ENCODE measurements around the gene C16orf92.

The C16orf92 gene

GRCh38 chr16:30041841-30042240, 18.8 kb downstream of the C16orf92 start:
- H3K27ac ChIP-seq = no peak overlapping the region
- H3K4me3 ChIP-seq = no peak overlapping the region
- TF ChIP-seq CTCF (IDR thresholded peaks at IDR 0.05) = peak; percentile 27
- no peak for DNase-seq (ENCODE audit: low spot score)

GRCh38 chr16:30046178-30046577, 23.2 kb downstream of the C16orf92 start:
- H3K27ac ChIP-seq = no peak overlapping the region
- TF ChIP-seq CTCF (IDR thresholded peaks at IDR 0.05) = no peak
- no peak overlapping the region for H3K4me3 ChIP-seq
- DNase-seq (ENCODE audit: low spot score) = no peak

- Histone ChIP-seq H3K4me3 (no peak overlapping the region), H3K27ac (no peak overlapping the region)
- no peak for TF ChIP-seq CTCF (IDR thresholded peaks at IDR 0.05)
- DNase-seq (ENCODE audit: low spot score) = no peak
Measured at GRCh38 chr16:30046588-30046987, 23.6 kb downstream of the C16orf92 start.

- no peak for TF ChIP-seq CTCF (IDR thresholded peaks at IDR 0.05)
- Histone ChIP-seq H3K4me3 (no peak overlapping the region), H3K27ac (no peak overlapping the region)
- DNase-seq (ENCODE audit: low spot score) = no peak
Measured at GRCh38 chr16:30049871-30050270, 26.9 kb downstream of the C16orf92 start.

- no peak overlapping the region for H3K4me3 ChIP-seq
- H3K27ac ChIP-seq = no peak overlapping the region
- TF ChIP-seq CTCF (IDR thresholded peaks at IDR 0.05) = no peak
- no peak for DNase-seq (ENCODE audit: low spot score)
Measured at GRCh38 chr16:30051518-30051917, 28.5 kb downstream of the C16orf92 start.

GRCh38 chr16:30052671-30053372, 29.8 kb downstream of the C16orf92 start:
- peak overlapping the region; percentile 11 to 69 for H3K27ac ChIP-seq
- no peak for TF ChIP-seq CTCF (IDR thresholded peaks at IDR 0.05)
- peak; percentile 94 for DNase-seq (ENCODE audit: low spot score)
- H3K4me3 ChIP-seq = peak overlapping the region; percentile 96

- DNase-seq (ENCODE audit: low spot score) = no peak
- TF ChIP-seq CTCF (IDR thresholded peaks at IDR 0.05) = no peak
- peak overlapping the region; percentile 11 to 69 for H3K27ac ChIP-seq
- H3K4me3 ChIP-seq = peak overlapping the region; percentile 96
Measured at GRCh38 chr16:30053376-30054015, 30.5 kb downstream of the C16orf92 start.

All from coronary artery (tissue), 2 donors.